ENCODE measurements around the gene IFNK.

- TF ChIP-seq, protein P1, sequence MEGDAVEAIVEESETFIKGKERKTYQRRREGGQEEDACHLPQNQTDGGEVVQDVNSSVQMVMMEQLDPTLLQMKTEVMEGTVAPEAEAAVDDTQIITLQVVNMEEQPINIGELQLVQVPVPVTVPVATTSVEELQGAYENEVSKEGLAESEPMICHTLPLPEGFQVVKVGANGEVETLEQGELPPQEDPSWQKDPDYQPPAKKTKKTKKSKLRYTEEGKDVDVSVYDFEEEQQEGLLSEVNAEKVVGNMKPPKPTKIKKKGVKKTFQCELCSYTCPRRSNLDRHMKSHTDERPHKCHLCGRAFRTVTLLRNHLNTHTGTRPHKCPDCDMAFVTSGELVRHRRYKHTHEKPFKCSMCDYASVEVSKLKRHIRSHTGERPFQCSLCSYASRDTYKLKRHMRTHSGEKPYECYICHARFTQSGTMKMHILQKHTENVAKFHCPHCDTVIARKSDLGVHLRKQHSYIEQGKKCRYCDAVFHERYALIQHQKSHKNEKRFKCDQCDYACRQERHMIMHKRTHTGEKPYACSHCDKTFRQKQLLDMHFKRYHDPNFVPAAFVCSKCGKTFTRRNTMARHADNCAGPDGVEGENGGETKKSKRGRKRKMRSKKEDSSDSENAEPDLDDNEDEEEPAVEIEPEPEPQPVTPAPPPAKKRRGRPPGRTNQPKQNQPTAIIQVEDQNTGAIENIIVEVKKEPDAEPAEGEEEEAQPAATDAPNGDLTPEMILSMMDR (IDR thresholded peaks at IDR 0.05): no peak
- TF ChIP-seq POLR2A (IDR thresholded peaks at IDR 0.05): no peak
- TF ChIP-seq POLR2AphosphoS5 (IDR thresholded peaks at IDR 0.05): no peak
These were observed 32.4 kb downstream of the IFNK start for GRCh38 chr9:27556470-27556869.

Data from prostate gland (tissue), 2 donors.